GM23338 (cell line): ENCODE measurements around the gene GRIK4.

Experiments used
- EZH2 ChIP-seq: fragments of 200-600 bp; sonication (generic); IDR thresholded peaks from one replicate; pipeline ENCODE4 v1.8.0; 2017; ENCODE audit warnings: antibody characterized with exemption, mild to moderate bottlenecking, low read depth; ENCODE audit not compliant: unreplicated experiment
- POLR2AphosphoS5 ChIP-seq: IDR thresholded peaks from 2 replicates; pipeline ENCODE4 v1.6.1; 2016; ENCODE audit warnings: antibody characterized with exemption, low read depth
- TF ChIP-seq, protein P1 (sequence below), 2 experiments: fragments of 200-600 bp in 1 of 2; sonication (generic) in 1 of 2; conservative IDR thresholded peaks; 2 replicates each; pipeline versions ENCODE4 v1.5.1 to v1.6.1; 2016 to 2017; ENCODE audit warnings: antibody characterized with exemption in 2 of 2, low read depth in 2 of 2, mild to moderate bottlenecking in 2 of 2, moderate library complexity in 1 of 2

GRCh38 chr11:120564573-120565311, 53.2 kb downstream of the GRIK4 start:
- TF ChIP-seq, protein P1, sequence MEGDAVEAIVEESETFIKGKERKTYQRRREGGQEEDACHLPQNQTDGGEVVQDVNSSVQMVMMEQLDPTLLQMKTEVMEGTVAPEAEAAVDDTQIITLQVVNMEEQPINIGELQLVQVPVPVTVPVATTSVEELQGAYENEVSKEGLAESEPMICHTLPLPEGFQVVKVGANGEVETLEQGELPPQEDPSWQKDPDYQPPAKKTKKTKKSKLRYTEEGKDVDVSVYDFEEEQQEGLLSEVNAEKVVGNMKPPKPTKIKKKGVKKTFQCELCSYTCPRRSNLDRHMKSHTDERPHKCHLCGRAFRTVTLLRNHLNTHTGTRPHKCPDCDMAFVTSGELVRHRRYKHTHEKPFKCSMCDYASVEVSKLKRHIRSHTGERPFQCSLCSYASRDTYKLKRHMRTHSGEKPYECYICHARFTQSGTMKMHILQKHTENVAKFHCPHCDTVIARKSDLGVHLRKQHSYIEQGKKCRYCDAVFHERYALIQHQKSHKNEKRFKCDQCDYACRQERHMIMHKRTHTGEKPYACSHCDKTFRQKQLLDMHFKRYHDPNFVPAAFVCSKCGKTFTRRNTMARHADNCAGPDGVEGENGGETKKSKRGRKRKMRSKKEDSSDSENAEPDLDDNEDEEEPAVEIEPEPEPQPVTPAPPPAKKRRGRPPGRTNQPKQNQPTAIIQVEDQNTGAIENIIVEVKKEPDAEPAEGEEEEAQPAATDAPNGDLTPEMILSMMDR (conservative IDR thresholded peaks at IDR 0.05; ENCODE audit: low read depth in 2 of 2) = peak in 1 of 2 experiments; percentile 32; a peak in 1 of 4 replicates
- TF ChIP-seq EZH2 = no peak
- TF ChIP-seq POLR2AphosphoS5 = 0 out of 2 replicates have a peak, but pooled peaks have one; percentile 7
